HepG2 (cell line): Measurements from ENCODE around the gene TEKT3. TPM values are rescaled to one million over a fixed set of nuclear protein-coding genes. Genes with fewer than 3 reads are reported as not detected.

Source experiments
- ARHGAP35 ChIP-seq: sonication (generic); formaldehyde crosslinking; IDR thresholded peaks from 2 replicates; pipeline ENCODE4 v1.9.0; 2022; ENCODE audit warnings: mild to moderate bottlenecking, inconsistent platforms, moderate library complexity, missing genetic modification reagents, borderline replicate concordance
- DNMT3B ChIP-seq: conservative IDR thresholded peaks from 2 replicates; pipeline ENCODE4 v1.6.1; 2016; ENCODE audit warnings: missing biosample characterization, control low read depth
- GABPA ChIP-seq, 2 experiments: IDR thresholded peaks; 2 replicates each; pipeline ENCODE4 v1.6.1; 2011 to 2016; ENCODE audit warnings: low read depth in 2 of 2, low read length in 1 of 2, missing biosample characterization in 1 of 2, missing genetic modification characterization in 1 of 2
- KLF15 ChIP-seq: sonication (generic); formaldehyde crosslinking; IDR thresholded peaks from 2 replicates; pipeline ENCODE4 v1.8.1; 2023; ENCODE audit warnings: borderline replicate concordance, mild to moderate bottlenecking, inconsistent platforms, missing genetic modification reagents, mixed read lengths
- MXD4 ChIP-seq: IDR thresholded peaks from 2 replicates; pipeline ENCODE4 v1.6.1; 2016; ENCODE audit warnings: mild to moderate bottlenecking, missing biosample characterization, missing genetic modification reagents
- NFKBIZ ChIP-seq: IDR thresholded peaks from 2 replicates; pipeline ENCODE4 v1.6.1; 2018; ENCODE audit warnings: missing genetic modification reagents, missing compliant biosample characterization
- RBM22 ChIP-seq: fragments of 200-400 bp; formaldehyde crosslinking; optimal IDR thresholded peaks from 2 replicates; pipeline ENCODE3; 2017; ENCODE audit warnings: mild to moderate bottlenecking, low read length, moderate library complexity
- RFXAP ChIP-seq: sonication (generic); formaldehyde crosslinking; IDR thresholded peaks from 2 replicates; pipeline ENCODE4 v1.4.0; 2020; ENCODE audit warnings: missing genetic modification reagents, borderline replicate concordance
- SETDB1 ChIP-seq: sonication (generic); formaldehyde crosslinking; IDR thresholded peaks from 2 replicates; pipeline ENCODE4 v1.5.1; 2020; ENCODE audit warnings: missing genetic modification reagents, mild to moderate bottlenecking, borderline replicate concordance
- SKI ChIP-seq: fragments of 450-650 bp; IDR thresholded peaks from one replicate; pipeline ENCODE4 v1.6.1; 2018; ENCODE audit warnings: mild to moderate bottlenecking; ENCODE audit not compliant: partially characterized antibody
- SNAPC2 ChIP-seq: sonication (generic); formaldehyde crosslinking; IDR thresholded peaks from 2 replicates; pipeline ENCODE4 v1.8.1; 2022; ENCODE audit warnings: mild to moderate bottlenecking, missing genetic modification reagents
- ZBTB25 ChIP-seq: IDR thresholded peaks from 2 replicates; pipeline ENCODE4 v1.6.1; 2018; ENCODE audit warnings: missing genetic modification reagents
- ZNF101 ChIP-seq: sonication (generic); formaldehyde crosslinking; IDR thresholded peaks from 2 replicates; pipeline ENCODE4 v1.4.0; 2020; ENCODE audit warnings: mild to moderate bottlenecking, low read depth, missing genetic modification reagents, borderline replicate concordance
- ZNF335 ChIP-seq: sonication (generic); formaldehyde crosslinking; IDR thresholded peaks from 2 replicates; pipeline ENCODE4 v1.4.0; 2020; ENCODE audit warnings: missing genetic modification reagents
- ZNF678 ChIP-seq: sonication (generic); formaldehyde crosslinking; IDR thresholded peaks from 2 replicates; pipeline ENCODE4 v1.4.0; 2020; ENCODE audit warnings: mild to moderate bottlenecking, missing genetic modification reagents
- polyA plus RNA-seq, 8 experiments: library from polyadenylated mRNA; depleted of rRNA in 3 of 8; stranded (reverse) in 7 of 8; unstranded in 1 of 8; fragments of >200 nt; fragmentation: Illumina TruSeq in 4 of 8; extraction: Trizol in 4 of 8; gene quantifications; 2 replicates each; pipeline versions ENCODE4 v1.2.1 to v1.2.3, GENCODE V29; 2011 to 2016; ENCODE audit warnings: low read depth in 4 of 8, missing spikeins in 1 of 8, mixed read lengths in 1 of 8; ENCODE audit not compliant: insufficient read depth in 1 of 8
- total RNA-seq, 5 experiments: library from RNA; depleted of rRNA; stranded (reverse); fragments of >200 nt; fragmentation: Illumina TruSeq; extraction: Trizol; gene quantifications; 2 replicates each; pipeline ENCODE4 v1.2.3, GENCODE V29; 2016; ENCODE audit warnings: low read depth in 1 of 5
- TF ChIP-seq, protein P1 (sequence below): sonication (generic); formaldehyde crosslinking; IDR thresholded peaks from 2 replicates; pipeline ENCODE4 v1.5.0; 2020; ENCODE audit warnings: mild to moderate bottlenecking, missing genetic modification reagents
- TF ChIP-seq, protein P2 (sequence below): sonication (generic); formaldehyde crosslinking; conservative IDR thresholded peaks from 2 replicates; pipeline ENCODE4 v1.5.0; 2020; ENCODE audit warnings: missing genetic modification reagents
- TF ChIP-seq, protein P3 (sequence below): sonication (generic); formaldehyde crosslinking; IDR thresholded peaks from 2 replicates; pipeline ENCODE4 v1.5.1; 2020; ENCODE audit warnings: missing genetic modification reagents, mild to moderate bottlenecking, borderline replicate concordance
- TF ChIP-seq, protein P4 (sequence below): sonication (generic); formaldehyde crosslinking; IDR thresholded peaks from 2 replicates; pipeline ENCODE4 v1.5.0; 2020; ENCODE audit warnings: missing genetic modification reagents

The TEKT3 gene
- total and polyA plus RNA-seq, 2 of the 13 experiments (the other 11 are each of a cell fraction or from before 2014, with no cell fraction given) = 0.58 to 0.82 TPM

- TF ChIP-seq ZNF678 = no peak
- no peak for TF ChIP-seq ZNF101
- no peak for TF ChIP-seq KLF15 (CRISPR knock-in tag)
- no peak; the same call in 1 of the 2 replicates for TF ChIP-seq GABPA (IDR thresholded peaks at IDR 0.05; ENCODE audit: low read depth, low read length)
- TF ChIP-seq GABPA (CRISPR knock-in tag; IDR thresholded peaks at IDR 0.05; ENCODE audit: low read depth) = no peak
- TF ChIP-seq SNAPC2 = no peak
- TF ChIP-seq MXD4 = peak; percentile 33; the same call in 1 of the 2 replicates
- no peak for TF ChIP-seq SETDB1 (CRISPR knock-in tag)
- TF ChIP-seq ZNF335 (CRISPR knock-in tag) = no peak
- TF ChIP-seq, protein P1, sequence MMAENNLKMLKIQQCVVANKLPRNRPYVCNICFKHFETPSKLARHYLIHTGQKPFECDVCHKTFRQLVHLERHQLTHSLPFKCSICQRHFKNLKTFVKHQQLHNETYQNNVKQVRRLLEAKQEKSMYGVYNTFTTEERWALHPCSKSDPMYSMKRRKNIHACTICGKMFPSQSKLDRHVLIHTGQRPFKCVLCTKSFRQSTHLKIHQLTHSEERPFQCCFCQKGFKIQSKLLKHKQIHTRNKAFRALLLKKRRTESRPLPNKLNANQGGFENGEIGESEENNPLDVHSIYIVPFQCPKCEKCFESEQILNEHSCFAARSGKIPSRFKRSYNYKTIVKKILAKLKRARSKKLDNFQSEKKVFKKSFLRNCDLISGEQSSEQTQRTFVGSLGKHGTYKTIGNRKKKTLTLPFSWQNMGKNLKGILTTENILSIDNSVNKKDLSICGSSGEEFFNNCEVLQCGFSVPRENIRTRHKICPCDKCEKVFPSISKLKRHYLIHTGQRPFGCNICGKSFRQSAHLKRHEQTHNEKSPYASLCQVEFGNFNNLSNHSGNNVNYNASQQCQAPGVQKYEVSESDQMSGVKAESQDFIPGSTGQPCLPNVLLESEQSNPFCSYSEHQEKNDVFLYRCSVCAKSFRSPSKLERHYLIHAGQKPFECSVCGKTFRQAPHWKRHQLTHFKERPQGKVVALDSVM (CRISPR knock-in tag) = 0 out of 2 replicates have a peak, but pooled peaks have one; percentile 20
- TF ChIP-seq RBM22 = no peak
- TF ChIP-seq SKI = no peak
- no peak for TF ChIP-seq ZBTB25 (CRISPR knock-in tag)
- TF ChIP-seq RFXAP (CRISPR knock-in tag) = no peak
- TF ChIP-seq NFKBIZ = no peak
- no peak for TF ChIP-seq DNMT3B
- TF ChIP-seq, protein P2, sequence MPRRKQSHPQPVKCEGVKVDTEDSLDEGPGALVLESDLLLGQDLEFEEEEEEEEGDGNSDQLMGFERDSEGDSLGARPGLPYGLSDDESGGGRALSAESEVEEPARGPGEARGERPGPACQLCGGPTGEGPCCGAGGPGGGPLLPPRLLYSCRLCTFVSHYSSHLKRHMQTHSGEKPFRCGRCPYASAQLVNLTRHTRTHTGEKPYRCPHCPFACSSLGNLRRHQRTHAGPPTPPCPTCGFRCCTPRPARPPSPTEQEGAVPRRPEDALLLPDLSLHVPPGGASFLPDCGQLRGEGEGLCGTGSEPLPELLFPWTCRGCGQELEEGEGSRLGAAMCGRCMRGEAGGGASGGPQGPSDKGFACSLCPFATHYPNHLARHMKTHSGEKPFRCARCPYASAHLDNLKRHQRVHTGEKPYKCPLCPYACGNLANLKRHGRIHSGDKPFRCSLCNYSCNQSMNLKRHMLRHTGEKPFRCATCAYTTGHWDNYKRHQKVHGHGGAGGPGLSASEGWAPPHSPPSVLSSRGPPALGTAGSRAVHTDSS (CRISPR knock-in tag) = no peak
- TF ChIP-seq, protein P3, sequence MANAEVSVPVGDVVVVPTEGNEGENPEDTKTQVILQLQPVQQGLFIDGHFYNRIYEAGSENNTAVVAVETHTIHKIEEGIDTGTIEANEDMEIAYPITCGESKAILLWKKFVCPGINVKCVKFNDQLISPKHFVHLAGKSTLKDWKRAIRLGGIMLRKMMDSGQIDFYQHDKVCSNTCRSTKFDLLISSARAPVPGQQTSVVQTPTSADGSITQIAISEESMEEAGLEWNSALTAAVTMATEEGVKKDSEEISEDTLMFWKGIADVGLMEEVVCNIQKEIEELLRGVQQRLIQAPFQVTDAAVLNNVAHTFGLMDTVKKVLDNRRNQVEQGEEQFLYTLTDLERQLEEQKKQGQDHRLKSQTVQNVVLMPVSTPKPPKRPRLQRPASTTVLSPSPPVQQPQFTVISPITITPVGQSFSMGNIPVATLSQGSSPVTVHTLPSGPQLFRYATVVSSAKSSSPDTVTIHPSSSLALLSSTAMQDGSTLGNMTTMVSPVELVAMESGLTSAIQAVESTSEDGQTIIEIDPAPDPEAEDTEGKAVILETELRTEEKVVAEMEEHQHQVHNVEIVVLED (CRISPR knock-in tag) = 0 out of 2 replicates have a peak, but pooled peaks have one; percentile 25
- TF ChIP-seq ARHGAP35 (CRISPR knock-in tag) = no peak
- TF ChIP-seq, protein P4, sequence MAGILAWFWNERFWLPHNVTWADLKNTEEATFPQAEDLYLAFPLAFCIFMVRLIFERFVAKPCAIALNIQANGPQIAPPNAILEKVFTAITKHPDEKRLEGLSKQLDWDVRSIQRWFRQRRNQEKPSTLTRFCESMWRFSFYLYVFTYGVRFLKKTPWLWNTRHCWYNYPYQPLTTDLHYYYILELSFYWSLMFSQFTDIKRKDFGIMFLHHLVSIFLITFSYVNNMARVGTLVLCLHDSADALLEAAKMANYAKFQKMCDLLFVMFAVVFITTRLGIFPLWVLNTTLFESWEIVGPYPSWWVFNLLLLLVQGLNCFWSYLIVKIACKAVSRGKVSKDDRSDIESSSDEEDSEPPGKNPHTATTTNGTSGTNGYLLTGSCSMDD = no peak
These were observed 80.8 kb downstream of the TEKT3 start (continued) for GRCh38 chr17:15260376-15261257.
